ENCODE results near the gene TATDN2.

Gene TATDN2

GRCh38 chr3:10249833-10250232 is 1.6 kb downstream of the TATDN2 start:
- CTCF ChIA-PET = interaction anchor here (1.3 to 1.8 kb wide), 2 partner anchors 10 to 13 kb away, joined by 3 to 8 read pairs; no protein-coding TSS in a partner anchor
- no peak for DNase-seq (ENCODE audit: low read depth, low spot score)

GRCh38 chr3:10251006-10251405 is 2.7 kb downstream of the TATDN2 start:
- DNase-seq (ENCODE audit: low read depth, low spot score) = no peak
- POLR2A ChIA-PET = no interaction called here
- no peak overlapping the region for H3K4me3 ChIP-seq (ENCODE audit: low read depth, low read length)
- TF ChIP-seq, protein P1, sequence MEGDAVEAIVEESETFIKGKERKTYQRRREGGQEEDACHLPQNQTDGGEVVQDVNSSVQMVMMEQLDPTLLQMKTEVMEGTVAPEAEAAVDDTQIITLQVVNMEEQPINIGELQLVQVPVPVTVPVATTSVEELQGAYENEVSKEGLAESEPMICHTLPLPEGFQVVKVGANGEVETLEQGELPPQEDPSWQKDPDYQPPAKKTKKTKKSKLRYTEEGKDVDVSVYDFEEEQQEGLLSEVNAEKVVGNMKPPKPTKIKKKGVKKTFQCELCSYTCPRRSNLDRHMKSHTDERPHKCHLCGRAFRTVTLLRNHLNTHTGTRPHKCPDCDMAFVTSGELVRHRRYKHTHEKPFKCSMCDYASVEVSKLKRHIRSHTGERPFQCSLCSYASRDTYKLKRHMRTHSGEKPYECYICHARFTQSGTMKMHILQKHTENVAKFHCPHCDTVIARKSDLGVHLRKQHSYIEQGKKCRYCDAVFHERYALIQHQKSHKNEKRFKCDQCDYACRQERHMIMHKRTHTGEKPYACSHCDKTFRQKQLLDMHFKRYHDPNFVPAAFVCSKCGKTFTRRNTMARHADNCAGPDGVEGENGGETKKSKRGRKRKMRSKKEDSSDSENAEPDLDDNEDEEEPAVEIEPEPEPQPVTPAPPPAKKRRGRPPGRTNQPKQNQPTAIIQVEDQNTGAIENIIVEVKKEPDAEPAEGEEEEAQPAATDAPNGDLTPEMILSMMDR (IDR thresholded peaks at IDR 0.05; ENCODE audit: insufficient read depth, low read length, missing control alignments) = no peak
- CTCF ChIA-PET = interaction anchor here (0.7 to 1.3 kb wide), 2 partner anchors 9 to 13 kb away, joined by 3 read pairs; no protein-coding TSS in a partner anchor

More at GRCh38 chr3:10249833-10250232, 1.6 kb downstream of the TATDN2 start:
- H3K4me3 ChIP-seq (ENCODE audit: low read depth, low read length) = peak overlapping the region; percentile 84
- TF ChIP-seq, protein P1 (IDR thresholded peaks at IDR 0.05; ENCODE audit: insufficient read depth, low read length, missing control alignments) = no peak
- POLR2A ChIA-PET = no interaction called here

- POLR2A ChIA-PET = no interaction called here
- TF ChIP-seq, protein P1 (IDR thresholded peaks at IDR 0.05; ENCODE audit: insufficient read depth, low read length, missing control alignments) = no peak
- DNase-seq (ENCODE audit: low read depth, low spot score) = no peak
- CTCF ChIA-PET = interaction anchor here (1.2 to 2.5 kb wide), 2 partner anchors 10 to 32 kb away, joined by 3 to 14 read pairs; no protein-coding TSS in a partner anchor
- no peak overlapping the region for H3K4me3 ChIP-seq (ENCODE audit: low read depth, low read length)
Observed at GRCh38 chr3:10253731-10254130, 5.5 kb downstream of the TATDN2 start.

DNA sequence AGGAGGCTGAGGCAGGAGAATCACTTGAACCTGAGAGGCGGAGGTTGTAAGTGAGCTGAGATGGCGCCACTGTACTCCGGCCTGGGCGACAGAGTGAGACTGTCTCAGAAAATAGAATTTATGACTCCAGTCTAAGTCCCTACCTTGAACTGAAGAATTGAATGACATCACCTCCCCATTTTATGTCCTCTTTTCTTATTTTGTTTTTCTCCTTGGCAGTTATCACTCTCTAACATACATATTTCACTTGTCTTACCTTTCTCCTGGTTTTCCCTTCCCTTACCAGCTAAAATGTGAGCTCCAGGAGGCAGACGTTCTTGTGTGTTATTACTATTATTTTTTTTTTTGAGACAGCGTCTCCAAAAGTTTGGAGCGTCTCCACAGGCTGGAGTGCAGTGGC is 7.6 kb downstream of the TATDN2 start:
- ChIA-PET CTCF (interaction anchor here (0.6 kb wide), 1 partner anchor 11 kb away, joined by 3 read pairs; no protein-coding TSS in a partner anchor), POLR2A (no interaction called here)
- TF ChIP-seq, protein P1 (IDR thresholded peaks at IDR 0.05; ENCODE audit: insufficient read depth, low read length, missing control alignments) = no peak
- no peak overlapping the region for H3K4me3 ChIP-seq (ENCODE audit: low read depth, low read length)
- DNase-seq (ENCODE audit: low read depth, low spot score) = no peak

DNA sequence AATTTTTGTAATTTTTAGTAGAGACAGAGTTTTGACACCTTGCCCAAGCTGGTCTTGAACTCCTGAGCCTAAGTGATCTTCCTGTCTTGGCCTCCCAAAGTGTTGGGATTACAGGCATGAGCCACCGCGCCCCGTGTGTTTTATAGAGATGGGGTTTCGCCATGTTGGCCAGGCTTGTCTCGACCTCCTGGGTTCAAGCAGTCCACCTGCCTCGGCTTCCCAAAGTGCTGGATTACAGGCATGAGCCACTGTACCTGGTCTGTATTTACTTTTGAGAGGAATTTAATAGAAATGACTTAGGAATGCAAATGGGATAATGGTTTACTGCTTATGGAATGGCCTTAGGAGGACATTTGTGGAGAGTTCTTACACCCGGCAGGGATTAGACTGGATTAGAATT is 10.8 kb downstream of the TATDN2 start:
- ChIA-PET POLR2A (no interaction called here), CTCF (interaction anchor here (1.6 to 2.1 kb wide), 2 partner anchors 11 to 28 kb away, joined by 4 to 6 read pairs; partner anchors contain the start of gene TATDN2)
- TF ChIP-seq, protein P1 (IDR thresholded peaks at IDR 0.05; ENCODE audit: insufficient read depth, low read length, missing control alignments) = no peak
- H3K4me3 ChIP-seq (ENCODE audit: low read depth, low read length) = no peak overlapping the region
- DNase-seq (ENCODE audit: low read depth, low spot score) = no peak

DNA sequence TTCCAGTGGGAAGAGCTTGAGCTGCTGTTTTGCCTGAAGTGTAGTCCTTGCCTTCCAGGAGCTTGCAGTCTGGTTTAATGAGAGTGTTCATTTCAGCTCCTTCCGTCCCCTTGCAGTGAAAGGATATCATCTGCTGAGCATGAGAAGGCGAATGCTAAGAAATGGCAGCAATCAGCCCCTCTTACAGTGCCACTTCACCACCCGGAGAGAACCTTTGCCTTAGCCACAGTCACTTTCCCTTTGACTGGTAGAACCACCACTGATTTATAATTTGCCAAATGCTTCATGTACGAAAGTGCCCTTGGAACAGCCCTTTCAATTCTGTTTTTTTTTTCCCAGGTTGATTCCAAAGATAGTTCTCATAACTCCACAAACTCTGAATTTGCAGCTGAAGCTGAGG is 11.5 kb downstream of the TATDN2 start:
- H3K4me3 ChIP-seq (ENCODE audit: low read depth, low read length) = no peak overlapping the region
- TF ChIP-seq, protein P1 (IDR thresholded peaks at IDR 0.05; ENCODE audit: insufficient read depth, low read length, missing control alignments) = no peak
- CTCF ChIA-PET = interaction anchor here (1.7 to 2.1 kb wide), 2 partner anchors 9 to 12 kb away, joined by 3 to 6 read pairs; partner anchors contain the start of gene TATDN2
- DNase-seq (ENCODE audit: low read depth, low spot score) = no peak
- POLR2A ChIA-PET = no interaction called here

Data from AG04449 (cell line).